ENCODE results near the gene PHACTR1.

GRCh38 chr6:12955956-12956355 is 239.4 kb downstream of the PHACTR1 start:
- TF ChIP-seq BHLHE40 (IDR thresholded peaks at IDR 0.05; ENCODE audit: borderline replicate concordance) = no peak
- no peak for TF ChIP-seq LEF1 (IDR thresholded peaks at IDR 0.05; ENCODE audit: borderline replicate concordance)
- no peak for TF ChIP-seq PKNOX1 (IDR thresholded peaks at IDR 0.05)
- TF ChIP-seq SP1 (IDR thresholded peaks at IDR 0.05) = no peak
- no peak for TF ChIP-seq FOXK2 (IDR thresholded peaks at IDR 0.05)
- no peak for TF ChIP-seq FOXM1 (IDR thresholded peaks at IDR 0.05; ENCODE audit: borderline replicate concordance)
- TF ChIP-seq TARDBP (IDR thresholded peaks at IDR 0.05) = no peak
- no peak for TF ChIP-seq SUZ12 (IDR thresholded peaks at IDR 0.05)
- no peak for TF ChIP-seq ELF4 (IDR thresholded peaks at IDR 0.05)
- no peak for TF ChIP-seq NFRKB (IDR thresholded peaks at IDR 0.05)
- TF ChIP-seq FOXA1 (IDR thresholded peaks at IDR 0.05) = no peak
- no peak for TF ChIP-seq ARNT (IDR thresholded peaks at IDR 0.05)
